ENCODE measurements around the gene GRK5.

GRK5 gene

GRCh38 chr10:119323085-119324016, 116.0 kb downstream of the GRK5 start:
- DNase-seq = no peak

GRCh38 chr10:119325131-119325530, 117.8 kb downstream of the GRK5 start:
- DNase-seq = no peak

GRCh38 chr10:119326167-119326566, 118.8 kb downstream of the GRK5 start:
- no peak for DNase-seq

- DNase-seq = no peak
These were observed 119.8 kb downstream of the GRK5 start for GRCh38 chr10:119327096-119327745.

GRCh38 chr10:119328223-119328622, 120.9 kb downstream of the GRK5 start:
- DNase-seq = no peak

- no peak for DNase-seq
These were observed 123.0 kb downstream of the GRK5 start for GRCh38 chr10:119330342-119330741.

- DNase-seq = no peak
These were observed 123.7 kb downstream of the GRK5 start for GRCh38 chr10:119331061-119331460.

- DNase-seq = no peak
These were observed 125.9 kb downstream of the GRK5 start for GRCh38 chr10:119333146-119333792.

- no peak for DNase-seq
These were observed 128.4 kb downstream of the GRK5 start for GRCh38 chr10:119335671-119336353.

GRCh38 chr10:119336599-119336998, 129.2 kb downstream of the GRK5 start:
- no peak for DNase-seq

GRCh38 chr10:119337223-119337622, 129.9 kb downstream of the GRK5 start:
- no peak for DNase-seq

- no peak for DNase-seq
These were observed 130.5 kb downstream of the GRK5 start for GRCh38 chr10:119337796-119338432.

GRCh38 chr10:119339109-119339508, 131.7 kb downstream of the GRK5 start:
- DNase-seq = no peak

- no peak for DNase-seq
These were observed 133.6 kb downstream of the GRK5 start for GRCh38 chr10:119340893-119341458.

GRCh38 chr10:119341459-119342301, 134.3 kb downstream of the GRK5 start:
- no peak for DNase-seq

GRCh38 chr10:119342335-119342734, 135.0 kb downstream of the GRK5 start:
- no peak for DNase-seq

- no peak for DNase-seq
These were observed 135.7 kb downstream of the GRK5 start for GRCh38 chr10:119343011-119343601.

- no peak for DNase-seq
These were observed 137.0 kb downstream of the GRK5 start for GRCh38 chr10:119344381-119344780.

- no peak for DNase-seq
These were observed 138.9 kb downstream of the GRK5 start for GRCh38 chr10:119346095-119346832.
